HuH-7 (cell line): ENCODE results near the gene TP53I11.

Source experiments
- DNase-seq: peaks from one replicate; pipeline ENCODE4 v3.0.0; 2011; ENCODE audit warnings: low spot score

Gene TP53I11

DNA sequence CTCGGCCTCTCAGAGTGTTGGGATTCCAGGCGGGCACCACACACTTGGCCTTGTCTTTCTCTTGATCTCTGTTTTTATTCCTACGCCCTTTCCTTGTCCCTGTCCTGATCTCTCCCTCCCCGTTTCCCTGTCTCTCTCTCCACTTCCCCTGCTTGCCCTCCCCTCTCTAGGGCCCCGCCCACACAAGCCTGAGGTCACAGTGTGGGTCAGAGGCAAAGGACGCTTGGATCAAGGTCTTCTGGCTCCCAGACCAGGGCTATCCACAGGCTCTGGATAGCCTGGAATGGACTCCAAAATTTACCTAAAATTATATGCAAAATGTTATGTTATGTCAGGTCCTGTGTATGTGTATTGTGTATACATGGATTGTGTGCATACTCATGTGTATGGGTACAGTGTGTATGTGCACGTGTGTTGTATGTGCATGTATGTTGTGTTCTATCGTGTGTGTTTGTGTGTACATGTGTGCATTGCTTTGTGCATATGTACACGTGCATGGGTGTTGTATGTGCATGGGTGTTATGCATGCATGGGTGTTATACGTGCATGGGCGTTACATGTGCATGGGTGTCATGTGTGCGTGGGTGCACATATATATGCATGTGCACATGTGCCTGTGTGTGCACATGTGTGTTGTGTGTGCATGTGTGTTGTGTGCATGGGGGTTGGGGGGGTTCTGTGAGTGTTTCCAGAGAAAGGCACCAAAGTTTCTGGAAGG is 38.3 kb downstream of the TP53I11 start:
- no peak for DNase-seq

DNA sequence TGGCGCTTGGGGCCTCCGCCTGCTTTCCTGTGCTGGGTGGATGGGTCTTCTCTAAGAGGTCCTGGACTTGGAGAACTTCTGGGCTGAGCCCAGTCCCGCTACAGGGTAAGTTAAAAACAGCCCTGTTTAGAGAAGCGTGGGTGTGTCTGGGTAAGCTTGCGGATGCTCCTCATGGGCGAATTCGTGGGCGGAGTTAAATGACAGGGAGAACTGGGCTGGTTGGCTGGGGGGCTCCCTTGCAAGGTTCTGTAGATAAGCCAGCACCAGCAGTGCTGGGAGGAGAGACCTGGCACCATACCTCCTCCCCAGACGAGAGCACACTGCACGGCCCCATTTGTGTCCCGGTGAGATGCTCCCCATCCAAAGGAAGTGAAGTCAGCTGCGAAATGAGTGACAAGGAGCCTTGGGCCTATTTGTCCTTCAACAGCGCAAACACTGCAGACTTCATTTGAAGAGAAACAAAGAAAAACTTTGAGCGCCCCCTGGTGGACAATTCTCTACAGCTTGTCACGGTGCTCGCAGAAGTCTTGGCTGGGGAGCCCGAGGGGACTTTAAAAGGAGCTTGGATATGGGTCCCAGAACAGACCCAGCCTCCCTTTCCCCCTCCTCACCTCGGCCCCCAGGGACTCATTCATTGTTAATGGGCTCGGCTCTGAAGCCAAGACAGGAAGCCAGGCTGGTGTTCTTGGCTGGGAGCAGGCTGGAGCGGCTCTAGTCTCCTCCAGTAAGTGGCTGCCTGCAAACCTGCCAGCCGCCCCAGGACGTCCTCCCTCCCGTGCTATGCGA is 39.5 kb downstream of the TP53I11 start:
- peak; percentile 79 for DNase-seq

DNA sequence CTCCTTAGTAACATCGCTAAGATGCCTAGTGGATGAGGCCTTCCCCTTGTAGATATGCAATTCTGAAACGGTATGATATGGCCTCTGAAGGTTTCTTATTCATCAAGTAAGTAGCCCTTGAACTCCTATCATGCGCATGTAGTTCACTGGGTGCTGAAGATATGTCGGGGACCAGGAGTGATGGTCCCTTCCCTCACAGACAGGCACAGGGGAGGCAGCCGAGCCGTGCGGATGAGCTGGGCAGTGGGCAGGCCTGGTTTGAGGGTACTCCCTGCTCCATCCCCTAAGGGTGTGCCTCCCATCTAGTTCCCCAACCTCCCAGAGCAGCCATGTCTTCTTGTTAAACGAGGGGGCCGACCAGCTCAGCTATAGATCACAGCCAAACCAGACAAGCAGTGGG is 40.1 kb downstream of the TP53I11 start:
- DNase-seq, result no peak

DNA sequence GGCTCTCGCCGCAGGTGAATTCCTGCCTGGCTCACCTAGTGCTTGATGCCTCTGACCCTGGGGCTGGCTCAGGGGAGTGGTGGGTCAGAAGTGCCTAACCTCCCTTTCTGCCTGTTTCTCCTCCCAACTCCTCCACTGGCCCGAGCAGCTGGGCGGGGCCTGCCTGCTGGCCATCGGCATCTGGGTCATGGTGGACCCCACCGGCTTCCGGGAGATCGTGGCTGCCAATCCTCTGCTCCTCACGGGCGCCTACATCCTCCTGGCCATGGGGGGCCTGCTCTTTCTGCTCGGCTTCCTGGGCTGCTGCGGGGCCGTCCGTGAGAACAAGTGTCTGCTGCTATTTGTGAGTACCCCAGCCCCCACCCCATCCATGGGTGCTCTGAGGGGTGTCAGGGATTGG is 41.1 kb downstream of the TP53I11 start:
- no peak for DNase-seq

DNA sequence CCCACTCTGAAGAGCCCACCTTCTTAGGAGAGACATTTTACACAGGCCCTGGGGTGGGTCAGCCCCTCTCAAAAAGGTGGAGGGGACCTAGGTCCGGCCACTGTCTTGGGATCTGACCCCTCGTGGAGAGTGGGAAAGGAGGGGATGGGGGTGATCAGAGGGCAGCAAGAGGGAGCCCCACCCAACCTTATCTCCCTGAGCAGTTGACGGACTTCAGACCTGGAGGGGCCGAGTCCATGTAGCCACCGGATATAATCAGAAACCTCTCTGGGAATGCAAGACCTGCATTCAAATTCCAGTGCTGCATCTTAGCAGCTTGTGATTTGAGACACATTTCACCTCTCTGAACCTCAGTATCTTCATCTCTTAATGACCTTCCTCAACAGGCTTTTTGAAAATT is 44.0 kb downstream of the TP53I11 start:
- no peak for DNase-seq

DNA sequence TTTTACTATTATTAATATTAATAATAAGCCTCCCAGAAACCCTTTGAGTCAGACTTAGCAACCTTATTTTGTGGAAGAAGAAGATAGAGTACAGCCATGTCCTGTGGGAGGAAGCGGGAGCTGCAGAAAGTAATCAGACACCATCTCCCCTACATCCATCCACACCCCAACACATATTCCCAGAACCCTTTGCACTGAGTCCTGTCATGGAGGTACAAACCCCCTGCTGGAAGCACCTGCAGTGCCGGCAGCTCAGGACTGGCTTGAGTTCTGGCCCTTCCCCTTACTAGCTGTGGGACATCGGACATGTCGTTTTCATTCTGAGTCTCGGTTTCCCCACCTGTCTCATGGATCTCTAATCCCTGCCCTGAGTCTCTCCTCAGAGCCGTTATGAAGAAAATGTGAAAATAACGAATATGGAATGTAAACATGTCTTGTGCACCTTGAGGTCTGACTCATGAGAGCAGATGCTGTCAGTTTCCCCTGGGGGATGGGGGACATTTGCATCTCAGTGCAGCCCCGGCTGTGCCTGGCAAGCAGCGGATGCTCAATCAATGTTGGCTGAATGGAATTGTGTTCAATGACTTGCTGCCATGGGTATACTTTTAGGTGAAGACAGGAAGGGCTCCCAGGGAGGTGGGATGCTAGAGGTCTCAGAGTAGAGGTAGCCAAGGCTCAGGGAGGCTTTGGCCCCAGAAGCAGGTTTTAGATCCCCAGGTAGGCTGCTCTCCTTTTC is 45.4 kb downstream of the TP53I11 start:
- DNase-seq, result no peak

DNA sequence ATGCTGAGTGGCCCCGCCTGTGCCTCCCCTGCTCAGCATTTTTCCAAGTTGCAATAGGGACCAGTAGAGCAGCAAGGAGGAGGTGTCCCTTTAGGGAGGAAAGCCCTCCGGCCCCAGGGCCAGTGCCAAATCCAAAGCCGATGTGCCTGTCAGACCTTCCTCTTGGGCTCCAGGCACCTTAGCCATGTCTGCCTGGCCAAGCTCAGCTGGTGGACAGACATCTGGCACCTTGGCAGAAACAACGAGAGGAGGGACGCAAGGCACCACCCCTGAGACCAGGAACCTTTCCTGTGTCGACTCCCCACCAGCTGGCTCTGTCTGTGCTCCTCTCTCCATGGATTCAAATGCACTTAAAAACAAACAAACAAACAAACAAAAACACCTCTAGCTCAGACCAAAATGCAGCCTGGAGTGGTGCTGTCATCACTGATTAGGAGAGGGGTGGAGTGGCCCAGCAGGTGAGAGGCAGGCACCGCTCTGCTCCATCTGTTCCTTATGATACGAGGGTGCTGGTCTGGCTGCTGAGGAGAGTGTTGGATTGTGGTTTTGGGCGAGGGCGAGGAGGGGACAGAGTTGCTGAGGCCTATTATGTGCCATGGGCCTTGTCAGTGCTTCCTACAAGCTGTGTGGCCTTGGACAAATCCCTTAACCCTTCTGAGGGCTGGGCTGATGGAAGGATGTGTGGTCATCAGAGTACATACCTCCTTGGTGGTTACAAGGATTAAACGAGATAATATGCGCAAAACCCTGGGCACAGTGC is 46.2 kb downstream of the TP53I11 start:
- no peak for DNase-seq

DNA sequence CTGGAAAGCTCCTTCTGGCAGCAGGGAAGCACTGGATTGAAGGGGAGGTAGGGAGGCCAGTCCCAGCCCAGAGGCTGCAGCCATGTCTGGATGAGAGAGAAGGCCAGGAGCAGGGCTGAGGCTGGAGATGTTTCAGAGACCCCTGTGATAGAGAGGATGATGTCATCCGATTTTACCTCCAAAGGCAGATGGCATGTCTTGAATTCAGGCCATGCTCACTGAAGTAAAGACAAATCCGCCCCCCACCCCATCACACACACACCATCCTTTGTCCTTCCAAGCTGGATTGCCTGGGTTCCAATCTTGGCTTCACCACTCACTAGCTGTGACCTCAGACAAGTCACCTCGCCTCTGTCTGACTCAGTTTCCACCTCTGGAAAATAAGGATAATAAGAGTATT is 47.2 kb downstream of the TP53I11 start:
- no peak for DNase-seq

DNA sequence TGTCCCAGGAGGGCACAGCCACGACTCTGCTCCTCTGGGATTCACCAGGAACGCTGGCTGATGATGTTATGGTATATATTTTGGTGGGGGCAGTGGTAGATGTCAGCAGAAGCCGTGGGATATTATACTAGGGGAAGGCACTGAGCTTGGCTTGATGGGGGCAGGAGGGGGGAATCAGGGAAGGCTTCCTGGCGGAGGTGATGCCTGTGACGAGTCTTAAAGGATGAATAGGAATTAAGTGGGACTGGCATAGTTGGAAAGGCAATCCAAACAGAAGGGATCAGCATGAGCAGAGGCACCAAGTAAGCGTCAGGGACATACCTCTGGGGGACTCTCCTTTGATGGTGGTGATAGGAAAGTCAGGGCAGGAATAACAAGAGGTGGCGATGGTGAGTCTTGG is 47.6 kb downstream of the TP53I11 start:
- DNase-seq, result no peak

DNA sequence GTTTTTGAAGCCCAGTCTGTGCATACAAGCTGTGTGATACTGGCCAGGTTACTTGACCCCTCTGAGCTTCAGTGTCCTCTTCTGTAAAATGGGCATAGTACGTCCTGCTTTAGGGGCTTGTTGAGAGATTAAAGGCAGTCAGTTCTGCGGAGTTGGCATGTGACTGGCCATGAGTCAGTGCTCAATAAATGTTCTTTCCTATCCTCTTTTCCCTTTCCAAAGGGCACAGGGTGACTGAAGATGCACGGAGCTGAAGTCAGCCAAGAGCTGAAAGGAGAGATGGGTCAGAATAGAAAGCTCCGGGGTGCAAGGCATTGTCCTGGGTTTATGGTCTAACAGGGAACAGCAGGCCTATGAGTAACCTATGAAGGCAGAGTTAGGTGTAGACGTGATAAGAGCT is 48.9 kb downstream of the TP53I11 start:
- DNase-seq, result no peak

DNA sequence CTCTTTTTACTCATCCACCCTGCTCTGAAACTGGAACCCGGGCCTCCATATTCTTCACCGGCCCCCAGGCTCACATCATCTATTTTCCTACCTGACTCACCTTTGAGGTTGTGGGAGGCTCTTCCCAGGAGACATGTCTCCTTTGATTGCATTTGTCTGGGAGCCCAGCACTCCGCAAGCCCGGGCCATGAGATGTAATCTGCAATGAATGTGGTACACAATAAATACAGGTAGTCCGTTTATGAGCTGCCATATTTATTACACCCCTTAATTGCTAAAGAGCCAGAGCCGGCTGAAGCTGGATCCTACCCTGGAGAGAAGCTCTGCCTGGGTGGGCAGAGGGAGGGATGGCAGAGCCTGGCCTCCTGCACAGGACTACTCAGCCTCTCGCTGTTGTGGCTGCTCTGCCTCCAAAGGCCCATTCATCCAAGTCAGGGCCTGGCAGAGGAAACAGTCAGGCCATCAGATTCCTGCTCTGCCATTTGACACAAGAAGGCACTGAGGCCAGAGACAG is 49.5 kb downstream of the TP53I11 start:
- no peak for DNase-seq

DNA sequence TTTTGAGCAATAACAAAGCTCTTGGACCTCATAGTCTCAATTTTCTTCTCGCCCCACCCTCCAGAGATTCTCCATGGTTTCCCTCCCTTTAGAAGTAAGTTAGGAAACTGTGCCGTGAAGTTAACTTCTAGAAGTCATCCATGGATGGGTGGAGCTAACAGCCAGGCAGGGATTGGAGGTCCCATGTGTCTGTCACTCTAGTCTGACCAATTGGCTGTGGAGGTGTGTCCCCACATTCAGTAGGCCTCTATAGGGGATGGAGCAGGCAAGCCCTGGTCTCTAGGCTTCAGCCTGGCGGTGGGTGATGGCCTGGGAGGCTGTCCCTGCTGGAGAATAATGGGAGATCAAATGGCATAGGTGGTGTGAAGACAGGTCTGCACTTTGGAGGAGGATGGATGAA is 50.7 kb downstream of the TP53I11 start:
- peak; percentile 66 for DNase-seq

DNA sequence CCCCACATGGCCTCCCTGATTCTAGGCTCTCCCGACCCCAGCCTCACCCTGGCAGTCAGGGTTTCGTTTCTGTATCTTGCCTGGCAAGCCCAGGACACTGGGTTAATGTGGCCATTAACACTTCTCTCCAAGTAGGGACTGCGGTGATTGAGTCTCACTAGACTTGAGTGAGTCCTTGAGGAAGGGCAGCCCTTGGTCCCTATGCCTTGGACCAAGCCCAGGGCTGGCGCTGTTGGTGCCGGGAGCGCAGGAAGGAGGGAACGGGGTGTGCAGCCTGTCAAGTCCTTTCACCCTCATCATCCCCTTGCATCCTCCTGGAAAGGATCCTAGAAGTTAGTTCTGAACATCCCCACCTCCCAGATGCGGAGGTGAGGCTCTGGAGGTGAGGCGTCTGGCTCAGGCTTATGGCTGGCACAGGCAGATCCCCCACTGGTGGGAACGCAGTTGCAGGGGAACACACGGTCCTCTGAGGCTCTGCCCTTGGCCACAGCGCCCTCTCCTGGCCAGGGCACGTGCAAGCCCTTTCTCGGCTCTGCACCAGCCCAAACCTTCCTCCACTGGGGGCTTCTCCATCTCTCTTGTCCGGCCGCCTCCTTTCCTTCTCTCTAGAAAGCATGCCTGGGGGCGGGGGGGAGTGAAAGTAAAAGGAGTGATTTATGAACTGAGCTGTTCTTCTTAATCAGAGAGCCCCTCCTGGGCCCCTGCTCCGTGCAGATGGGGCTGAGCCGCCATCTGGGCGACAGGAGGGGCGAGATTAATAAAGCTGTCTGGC is 56.7 kb downstream of the TP53I11 start:
- peak; percentile 89 for DNase-seq

DNA sequence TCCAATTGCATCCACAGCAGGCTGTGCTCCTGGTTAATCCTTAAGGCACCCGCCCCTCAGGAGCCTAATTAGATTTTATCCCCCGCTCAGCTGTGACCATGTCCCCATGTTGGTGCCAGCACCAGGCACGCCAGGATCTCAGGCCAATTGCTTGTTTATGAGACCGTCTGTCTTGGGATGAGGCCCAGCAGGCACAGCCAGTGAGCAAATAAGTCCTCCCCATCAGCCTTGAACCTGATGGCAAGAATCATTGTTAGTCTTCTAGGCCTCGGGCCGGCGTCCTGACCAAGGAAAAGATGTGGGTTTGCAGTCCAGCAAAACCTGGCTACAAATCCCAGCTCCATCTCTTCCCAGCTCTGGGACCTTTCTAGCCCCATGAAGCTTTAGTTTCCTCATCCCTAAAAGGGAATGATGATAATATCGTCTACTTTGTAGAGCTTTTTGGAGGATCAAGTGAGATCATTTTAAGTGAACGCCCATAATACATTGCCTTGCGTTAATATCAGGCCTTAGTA is 57.3 kb downstream of the TP53I11 start:
- no peak for DNase-seq

DNA sequence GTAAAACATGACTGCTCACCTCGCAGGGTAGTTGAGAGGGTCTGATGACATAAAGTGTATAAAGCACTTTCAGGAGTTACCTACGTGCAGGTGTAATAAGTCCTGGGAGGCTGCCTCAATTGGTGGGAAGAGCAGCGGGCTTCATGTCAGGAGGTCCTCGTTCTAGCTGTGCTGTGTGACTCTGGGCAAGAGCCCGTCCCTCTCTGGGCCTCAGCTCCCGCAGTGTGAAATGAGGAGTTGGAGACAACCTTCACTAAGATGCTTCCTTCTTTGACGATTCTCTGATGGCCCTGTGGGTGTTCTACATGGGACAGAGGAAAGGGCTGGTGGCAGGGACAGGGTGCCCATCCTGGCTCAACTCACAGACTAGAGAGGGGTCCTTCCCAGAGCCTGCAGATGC is 57.8 kb downstream of the TP53I11 start:
- no peak for DNase-seq

DNA sequence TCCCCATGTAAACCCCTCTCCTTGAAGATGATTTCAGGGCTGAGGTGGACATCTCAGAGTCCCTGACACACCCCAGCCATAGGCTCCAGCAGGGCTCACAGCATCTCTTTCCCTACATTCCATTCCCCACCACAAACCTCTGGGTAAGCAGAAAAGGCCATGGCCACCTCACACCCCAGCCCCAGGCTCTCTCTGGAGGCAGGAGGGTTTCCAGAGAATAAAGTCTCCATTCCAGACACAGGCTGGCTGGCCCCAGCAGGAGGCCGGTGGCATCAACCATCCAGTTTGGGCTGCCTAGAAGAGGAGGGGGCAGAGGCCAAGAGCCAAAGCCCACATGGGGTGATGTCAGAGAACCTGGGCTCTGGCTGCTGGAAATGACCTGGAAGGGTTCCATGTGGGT is 61.4 kb downstream of the TP53I11 start:
- no peak for DNase-seq

DNA sequence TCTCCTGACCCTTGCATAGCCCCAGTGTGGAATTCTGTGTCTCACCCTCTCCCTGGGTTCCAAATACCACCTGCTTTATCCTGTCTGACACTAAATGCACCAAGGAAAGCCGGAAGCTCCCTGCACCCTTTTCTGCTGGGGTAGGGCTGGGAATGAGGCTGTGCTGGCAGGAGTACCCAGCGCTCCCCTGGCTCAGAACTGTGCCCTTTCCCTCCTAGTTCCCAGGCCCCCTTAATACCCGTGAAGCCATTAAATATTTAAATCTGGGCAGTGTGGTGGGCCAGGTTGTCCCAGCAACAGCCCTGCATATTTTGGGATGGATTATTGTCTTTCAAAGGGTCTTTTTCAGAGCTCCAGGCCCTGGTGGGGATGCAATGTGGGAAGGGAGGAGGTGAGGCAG is 63.0 kb downstream of the TP53I11 start:
- no peak for DNase-seq

DNA sequence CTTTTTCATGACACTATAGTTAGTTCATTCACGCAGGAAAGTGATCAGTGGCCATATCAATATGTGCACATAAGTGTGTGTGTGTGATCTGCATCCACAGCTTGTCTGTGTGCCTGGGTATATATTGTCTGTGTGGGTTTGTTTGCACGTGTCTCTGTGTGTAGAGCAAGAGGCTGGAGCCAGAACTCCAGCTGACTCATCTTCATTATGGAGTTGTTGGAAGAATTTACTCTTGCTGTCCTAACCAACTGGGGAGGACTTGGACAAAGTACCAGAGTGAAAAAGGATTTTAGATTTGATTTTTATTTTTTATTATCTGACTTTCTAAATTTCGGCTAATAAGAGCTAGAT is 63.9 kb downstream of the TP53I11 start:
- no peak for DNase-seq

DNA sequence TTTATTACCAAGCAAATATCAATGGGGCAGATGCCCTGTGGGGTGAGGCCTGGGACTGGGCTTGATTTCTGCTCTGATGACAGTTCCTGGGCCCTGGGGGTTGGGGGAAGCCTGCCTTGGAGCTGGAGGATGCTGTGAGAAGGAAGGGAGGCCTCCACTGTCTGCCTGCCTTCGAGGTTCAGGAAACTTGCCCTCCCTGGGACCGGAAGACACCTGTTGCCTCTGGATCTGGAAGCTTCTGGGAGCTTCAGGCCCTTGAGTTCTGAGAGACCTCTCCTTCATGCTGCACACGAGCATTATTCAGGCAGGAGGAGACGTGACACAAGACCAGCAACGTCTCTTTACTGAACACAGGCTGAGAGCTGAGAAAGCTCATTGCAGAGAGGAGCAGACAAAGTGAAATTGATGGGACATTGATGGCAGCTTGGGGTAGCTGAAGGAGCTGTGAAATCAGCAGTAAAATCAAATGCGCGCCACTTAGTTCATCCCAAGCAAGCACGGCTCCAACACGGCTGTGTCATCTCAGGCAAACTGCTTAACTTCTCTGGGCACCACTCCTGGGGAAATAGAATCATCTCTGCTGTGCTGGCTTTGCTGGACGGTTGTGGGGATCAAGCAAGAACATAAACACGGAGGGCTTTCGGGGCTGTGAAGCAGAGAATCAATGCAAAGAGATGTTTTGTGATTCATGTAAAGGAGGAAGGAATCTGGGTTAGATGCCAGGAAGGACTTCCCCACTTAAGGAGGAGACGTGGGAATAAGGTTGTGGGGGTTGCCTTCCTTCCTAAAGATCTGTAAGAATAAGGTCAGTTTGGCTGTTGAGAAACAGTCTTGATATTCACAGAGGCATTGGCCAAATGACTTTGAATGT is 64.5 kb downstream of the TP53I11 start:
- DNase-seq, result no peak
